Activated CD4-positive, CD25-positive, alpha-beta regulatory T cell treated with anti-CD3 and anti-CD28 coated beads, Interleukin-2, amount 50 U/mL, for 24 hours (primary cell): Measurements from ENCODE around the gene SHB.
A peak's percentile ranks its signal among the peaks of the same experiment; 100 is the strongest.
"Not testable (repeated sequence)": the region's sequence is repeated elsewhere in the genome, so short reads cannot be mapped to it uniquely, and the experiment has no call there.

Experiments used
- ATAC-seq, 2 donors: fragments of 150-1000 bp; cut with Tn5 transposase; one replicate each; pipeline ENCODE4 v1.10.0; 2021; ENCODE audit warnings: mild to moderate bottlenecking in 1 of 2, moderate library complexity in 1 of 2

Gene SHB

DNA sequence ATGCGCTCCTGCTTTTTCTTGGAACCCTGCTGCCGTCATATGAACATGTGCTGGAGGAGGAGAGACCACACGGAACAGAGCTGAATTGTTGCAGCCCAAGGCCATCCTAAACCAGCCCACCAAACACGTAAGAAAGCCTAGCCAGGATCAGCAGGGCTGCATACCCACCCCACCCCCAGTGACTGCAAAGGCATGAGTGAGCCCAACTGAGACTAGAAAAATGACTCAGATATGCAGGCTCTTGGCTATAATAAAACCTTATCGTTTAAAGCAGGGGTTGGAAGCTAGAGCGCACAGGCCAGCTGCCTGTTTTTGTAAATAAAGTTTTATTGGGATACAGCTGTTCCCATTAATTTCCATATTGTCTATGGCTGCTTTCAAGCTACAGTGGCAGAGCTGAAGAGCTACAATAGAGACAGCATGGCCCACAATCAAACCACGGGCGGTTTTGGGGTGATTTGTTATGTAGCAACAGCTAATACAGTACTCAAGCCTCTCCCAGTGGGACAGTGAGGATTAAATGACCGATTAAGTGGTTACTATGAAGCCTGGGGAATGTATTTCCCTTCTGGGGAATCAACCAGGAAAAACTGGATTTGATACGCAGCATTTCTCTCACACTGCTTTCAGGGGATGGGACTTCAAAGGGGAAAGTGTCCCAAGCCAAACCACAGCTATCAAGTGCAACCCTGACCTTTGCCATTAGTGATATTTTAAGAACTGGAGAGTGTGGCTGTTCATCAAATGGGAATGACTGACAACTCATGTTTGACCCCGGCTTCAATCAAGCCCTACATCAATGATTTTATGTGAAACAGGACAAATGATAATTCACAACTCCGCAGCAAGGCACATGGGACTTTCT lies 6.3 kb downstream of the SHB start:
- no peak for ATAC-seq

DNA sequence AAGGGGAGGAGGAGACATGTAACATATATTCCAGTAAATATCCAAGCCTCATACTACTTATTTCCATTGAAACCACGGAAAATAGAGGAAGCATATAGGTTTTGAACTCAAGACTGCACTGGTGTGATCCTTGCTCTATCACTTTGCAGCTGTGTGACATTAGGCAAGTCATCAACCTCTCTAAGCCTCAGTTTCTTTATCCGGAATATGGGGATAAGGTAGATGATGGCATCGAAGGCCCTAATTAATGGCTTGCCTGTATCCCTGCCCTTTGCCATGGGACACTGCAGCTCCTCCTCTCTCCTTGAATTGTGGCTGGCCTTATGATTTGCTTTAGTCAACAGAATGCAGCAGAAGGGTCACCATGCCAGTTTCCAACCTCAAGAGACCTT lies 6.9 kb downstream of the SHB start:
- ATAC-seq, result no peak

DNA sequence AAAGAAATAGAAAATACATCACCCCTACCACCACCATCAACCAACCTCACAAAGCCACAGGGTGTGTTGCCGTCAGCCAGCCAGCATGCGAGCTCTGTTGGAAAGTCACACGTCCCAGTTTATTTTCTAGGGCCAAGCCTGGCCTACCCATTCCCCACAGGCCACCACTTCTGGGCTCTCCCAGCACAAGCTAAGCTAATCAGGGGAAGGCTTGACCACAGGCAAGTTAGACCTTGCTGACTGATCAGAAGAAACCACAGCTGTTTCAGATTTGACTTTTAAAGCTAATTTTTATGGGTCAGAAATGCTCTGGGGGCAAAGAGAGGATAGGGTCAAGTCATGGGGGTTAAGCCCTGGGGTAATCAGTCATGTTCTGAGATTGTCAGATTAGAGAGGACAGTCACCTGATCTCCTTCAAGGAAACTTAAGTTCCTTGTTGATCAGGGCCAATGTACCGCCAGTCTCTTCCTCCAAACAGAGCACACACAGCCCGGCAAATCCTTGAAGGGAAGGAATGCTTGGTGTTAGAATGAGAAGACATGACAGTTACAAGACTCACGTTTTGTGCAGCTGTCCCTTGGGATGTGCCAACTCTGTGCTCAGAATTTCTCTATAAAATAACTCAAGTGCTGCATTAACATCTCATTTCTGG lies 7.6 kb downstream of the SHB start:
- ATAC-seq, result peak in 1 of 2 donors; percentile 28

DNA sequence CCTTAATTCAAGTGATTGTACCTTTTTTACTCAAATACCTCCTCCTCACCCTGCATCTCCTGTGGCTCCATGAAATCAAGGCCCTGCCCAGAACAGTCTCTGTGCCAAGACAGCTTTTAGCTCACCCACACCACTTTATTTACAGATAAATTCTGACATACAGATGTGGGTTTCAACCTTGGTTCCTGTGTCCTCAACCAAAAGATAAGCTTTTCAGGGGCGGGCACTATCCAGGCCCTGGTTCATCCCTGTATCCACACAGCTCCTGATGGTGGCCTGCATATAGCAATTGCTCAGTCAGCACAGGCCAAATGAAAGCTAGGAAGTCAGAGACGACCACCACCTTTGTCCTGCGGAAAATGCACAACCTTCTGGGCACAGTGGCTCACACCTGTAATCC lies 8.3 kb downstream of the SHB start:
- ATAC-seq, result no peak

DNA sequence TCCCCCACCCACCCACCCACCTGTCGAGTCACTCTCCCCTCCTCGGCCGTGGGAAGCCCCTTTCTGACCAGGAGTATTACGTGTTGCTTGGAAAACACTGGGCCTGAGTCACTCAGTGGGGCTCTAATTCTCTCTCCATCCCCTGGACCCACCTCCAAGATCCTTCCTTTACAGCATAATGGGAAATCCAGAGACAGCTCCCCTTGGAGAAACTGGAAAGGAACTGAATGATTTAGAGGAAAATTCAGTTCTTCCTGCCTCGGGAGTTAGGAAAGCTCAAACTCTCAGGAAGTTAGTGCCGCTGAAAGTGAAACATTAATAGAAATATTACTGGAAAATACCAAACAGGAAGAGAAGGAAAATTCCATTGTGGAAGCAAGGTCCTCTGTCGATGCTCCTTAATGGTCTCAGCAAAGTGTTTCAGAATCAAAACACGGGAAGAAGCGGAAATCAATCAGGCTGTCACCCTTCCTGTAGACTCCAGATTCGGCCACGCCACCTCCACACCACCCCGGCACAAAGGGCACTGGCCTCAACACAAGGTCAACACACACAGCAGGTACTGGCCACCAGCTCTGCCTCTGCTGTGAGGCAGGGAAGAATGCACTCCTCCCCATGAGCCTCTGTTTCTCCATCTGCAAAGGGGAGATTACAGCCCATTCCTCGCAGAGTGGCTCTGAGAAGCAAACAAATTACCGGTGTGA lies 9.6 kb downstream of the SHB start:
- ATAC-seq, result no peak

DNA sequence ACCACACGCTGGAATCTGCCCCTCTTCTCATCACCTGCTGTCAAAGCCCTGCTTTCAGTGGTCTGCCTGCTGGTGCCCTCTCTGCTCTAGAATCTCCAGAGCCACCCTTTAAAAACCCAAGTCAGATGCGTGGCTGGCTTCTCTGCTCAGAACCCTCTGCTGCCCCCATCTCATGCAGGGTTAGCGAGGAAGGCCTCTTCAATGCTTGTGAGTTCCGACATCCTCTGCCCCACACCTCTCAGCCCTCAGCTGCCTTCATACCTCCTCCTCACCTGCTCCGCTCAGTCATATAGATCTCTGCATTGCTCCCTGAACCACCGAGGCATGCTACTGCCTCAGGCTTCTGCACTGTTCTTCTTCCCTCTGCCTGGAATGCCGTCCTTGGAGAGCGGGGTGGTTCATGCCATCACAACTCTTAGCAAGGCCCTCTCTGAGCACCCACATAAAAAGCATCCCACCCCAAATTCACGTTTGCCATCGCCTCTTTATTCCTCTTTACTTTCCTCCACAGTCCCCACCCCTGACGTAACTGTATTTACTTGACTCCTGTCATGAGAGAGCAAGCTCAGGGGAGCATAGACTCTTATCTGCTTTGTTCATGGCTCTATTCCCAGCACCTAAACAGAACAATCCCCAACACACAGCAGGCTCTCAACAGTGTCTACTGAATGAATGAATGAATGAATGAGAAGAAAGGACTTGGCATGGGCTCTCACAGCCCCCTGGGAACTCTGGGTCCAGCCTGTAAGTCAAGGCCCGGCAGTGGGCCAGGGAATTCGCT lies 10.4 kb downstream of the SHB start:
- no peak for ATAC-seq

DNA sequence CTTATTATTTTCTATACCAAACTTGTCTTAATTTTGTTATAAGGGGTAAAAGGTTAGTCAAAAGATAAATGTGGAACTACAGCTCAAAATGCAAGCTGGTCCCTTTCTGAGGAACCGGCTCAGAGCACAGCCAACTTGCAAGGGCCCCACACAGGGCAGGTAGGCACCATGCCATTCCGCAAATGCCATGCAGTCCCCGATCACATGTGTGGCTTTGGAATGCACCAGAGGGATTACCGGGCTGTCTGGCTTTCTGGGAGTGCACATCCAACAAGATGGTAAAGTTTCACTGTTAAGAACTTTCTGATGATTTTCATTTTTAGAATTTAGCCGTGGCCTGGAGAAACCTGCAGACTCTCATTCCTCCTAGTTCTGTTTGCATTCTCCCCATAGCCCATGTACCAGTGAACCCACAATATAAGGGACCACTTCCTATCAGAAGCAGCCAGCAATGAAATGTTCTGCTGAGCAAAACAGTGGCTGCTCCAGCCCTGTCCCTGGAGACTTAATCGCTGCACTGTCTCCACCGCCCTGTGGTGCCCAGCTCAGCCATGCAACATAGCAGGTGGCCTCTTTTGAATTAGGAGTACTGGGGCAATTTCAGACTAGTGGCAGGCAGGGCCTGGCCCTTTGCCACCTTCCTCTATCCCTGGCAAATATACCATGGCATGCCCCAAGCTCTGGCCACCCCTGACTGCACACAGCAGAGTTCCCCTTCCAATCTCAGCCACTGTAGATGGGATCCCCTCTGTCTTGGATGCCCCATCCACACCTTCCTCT lies 11.4 kb downstream of the SHB start:
- peak in 1 of 2 donors; percentile 25 for ATAC-seq

DNA sequence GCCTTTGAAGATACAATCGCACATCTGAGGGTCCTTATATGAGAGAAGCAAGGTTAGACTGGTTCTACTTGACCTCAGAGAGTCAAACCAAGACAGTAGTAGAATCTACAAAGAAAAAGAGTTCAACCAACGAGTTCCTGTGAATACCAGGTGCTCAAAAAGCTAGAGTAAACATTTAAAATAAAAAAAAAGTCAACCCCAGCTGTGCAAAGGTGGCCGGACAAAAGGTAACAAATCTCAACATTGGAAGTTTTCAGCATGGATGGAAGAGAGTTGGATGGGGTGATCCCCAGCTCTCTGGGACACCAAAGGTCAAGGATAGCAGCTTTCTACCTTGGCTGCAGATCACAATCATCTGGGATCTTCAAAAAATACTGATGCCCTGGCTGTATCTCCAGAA lies 14.4 kb downstream of the SHB start:
- no peak for ATAC-seq

DNA sequence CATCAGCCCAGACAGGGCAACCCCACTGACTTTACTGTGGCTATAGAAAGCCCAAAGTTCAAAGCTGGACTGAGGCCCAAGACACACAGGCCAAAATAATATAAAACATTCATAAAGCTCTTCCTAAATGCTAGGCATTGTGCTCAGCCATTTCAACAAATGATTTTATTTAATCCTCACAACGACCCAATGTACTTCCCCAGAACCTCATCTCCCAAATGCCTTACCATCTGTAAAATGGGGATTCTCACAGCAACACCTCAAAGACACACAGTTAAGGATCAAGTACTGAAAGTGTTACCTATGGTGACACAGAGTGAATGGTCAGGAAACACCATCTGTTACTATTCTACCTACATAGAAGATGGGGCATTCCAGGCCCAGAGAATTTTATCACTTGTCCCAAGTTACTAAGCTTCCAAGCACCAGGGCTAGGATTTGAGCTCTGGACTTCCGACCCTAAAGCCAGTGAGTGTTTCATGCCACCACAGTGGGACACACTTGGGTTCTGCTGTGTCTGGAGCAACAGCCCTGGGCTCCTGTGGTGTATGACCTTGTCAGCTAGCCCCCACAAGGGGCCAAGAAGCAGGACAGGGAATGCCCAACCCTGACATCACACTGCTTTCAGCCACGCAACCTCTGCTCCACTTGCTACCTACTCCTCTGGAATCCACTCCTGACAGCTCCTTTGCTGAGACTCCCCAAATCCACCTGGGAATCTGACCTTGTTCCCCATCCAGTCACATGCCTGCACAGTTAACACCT lies 15.1 kb downstream of the SHB start:
- ATAC-seq, result no peak

DNA sequence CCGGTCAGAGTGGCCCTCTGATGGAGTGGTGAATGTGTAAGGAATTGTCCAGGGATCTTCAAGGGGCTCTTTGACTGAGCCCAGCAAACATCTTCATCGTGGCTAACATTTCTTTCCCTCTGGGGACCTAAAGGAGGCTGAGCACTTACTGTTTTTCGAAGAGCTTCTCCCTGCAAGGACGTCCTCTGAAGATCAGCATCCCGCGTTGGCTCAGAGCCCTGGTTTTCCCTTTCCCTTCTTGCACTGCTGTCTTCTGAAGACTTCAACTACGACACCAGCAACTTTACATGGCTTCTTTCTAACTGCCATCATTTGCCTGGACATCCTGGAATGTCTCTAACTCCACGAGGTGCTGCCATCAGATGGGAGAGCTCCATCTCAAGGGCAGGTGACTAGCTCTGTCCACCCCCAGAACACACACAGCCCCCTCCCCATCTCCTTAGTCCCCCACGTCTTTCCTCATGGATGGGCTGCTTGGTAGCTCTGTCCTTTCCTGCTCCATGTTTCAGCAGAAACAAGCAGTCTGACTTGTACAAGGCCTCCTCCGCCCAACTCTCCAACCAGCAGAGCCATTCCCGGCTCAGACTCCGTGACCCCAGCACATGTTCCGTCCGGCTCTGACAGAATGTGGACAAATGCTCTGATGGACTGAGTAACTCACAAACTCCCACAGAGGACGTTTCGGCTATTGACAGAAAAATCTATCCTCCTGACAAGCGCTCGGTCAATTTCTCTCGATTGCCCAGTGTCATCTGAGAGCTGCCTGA lies 17.1 kb downstream of the SHB start:
- no peak for ATAC-seq

DNA sequence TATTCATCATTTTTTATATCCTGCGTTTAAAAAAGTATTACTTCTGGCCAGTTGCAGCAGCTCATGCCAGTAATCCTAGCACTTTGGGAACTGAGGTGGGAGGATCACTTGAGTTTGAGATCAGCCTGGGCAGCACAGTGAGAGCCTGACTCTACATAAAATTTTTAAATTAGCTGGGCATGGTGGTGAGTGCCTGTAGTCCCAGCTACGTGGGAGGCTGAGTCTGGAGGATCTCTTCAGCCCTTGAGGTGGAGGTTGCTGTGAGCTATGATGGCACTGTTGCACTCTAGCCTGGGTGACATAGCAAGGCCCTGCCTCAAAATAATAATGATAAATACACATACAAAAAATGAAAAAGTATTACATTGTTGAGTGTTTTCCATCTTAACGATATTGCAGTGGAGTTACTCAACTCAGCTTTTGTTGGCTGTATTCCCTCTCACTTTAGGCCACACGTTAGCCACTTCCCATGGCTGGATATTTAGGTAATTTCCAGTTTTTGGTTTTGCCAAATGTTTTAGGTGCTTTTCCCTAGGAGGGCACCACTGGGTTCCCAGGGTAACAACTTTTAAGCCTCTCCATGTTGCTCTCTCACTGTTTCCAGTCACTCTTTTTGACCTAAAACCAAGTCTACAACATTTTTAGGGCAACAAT lies 20.6 kb downstream of the SHB start:
- no peak for ATAC-seq

DNA sequence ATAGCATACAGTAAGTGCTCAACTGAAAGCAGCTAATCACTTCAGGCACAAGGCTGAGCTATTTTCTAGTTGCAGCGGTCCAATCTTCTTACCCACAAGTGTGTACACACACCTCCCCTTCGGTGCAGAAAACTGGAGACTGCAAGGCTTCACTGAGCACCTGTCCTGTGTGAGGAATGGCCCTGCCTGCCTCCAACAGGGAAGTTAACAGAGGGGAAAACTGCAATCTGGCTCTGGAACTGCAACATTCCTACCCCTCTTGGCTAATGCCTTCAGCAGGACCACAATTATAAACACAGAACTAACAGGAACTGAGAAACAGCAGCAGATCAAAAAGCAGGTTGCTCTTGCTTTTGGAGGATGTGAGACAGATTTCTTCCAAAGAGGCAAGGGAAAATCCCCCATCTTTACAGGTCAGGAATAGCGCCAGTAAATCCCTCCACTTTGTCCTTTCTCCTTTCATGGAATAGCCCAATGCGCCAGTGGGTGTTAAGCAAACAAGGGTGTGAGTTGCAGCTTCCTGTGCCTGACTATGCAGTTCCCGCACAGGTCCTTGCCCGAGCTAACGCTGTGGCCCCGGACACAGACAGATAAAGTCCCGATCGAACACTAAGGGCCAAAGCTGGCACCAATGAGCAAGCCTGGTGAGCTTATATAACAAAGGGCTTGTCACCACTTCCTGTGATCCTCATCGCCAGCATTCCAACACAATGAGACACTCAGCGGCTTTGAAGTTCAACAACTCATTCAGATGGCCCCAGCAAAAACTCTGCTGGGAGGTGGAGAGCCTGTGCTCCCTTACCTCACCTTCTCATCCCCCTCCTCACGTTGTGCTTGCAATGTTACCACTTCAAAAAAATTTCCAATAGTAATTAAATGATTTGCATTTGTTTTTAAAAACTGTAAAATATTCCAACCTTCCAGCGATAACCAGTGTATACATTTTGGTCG lies 21.5 kb downstream of the SHB start:
- ATAC-seq, result no peak

DNA sequence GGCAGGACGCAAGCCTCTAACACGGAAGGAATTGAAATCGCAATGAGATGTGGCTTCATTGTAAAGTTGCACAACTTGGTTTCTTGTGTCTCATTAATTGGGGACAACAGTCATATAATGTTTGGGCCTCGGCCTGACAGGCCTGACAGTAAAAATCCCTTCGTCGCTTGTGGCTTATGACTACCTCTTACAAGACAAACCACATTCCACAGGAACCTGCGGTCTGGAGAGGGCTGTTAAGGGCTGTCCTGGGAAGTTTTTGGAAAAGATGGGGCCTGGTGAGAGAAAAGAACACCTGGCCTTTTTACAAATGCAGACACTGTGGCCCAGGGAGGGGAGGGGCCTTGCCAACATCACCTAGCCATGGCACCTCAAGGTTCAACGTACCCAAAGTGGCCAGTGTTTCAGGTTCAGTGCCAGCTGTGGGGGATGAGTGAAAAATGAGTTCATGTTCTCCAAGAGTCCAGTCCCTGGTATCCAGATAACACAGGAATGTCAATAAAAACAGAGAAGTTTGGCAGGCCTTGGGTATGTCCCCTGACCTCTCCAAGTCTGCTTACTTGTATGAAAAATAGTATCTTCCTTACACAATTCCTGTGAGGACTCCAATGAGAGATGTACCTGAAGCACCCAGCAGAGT lies 22.2 kb downstream of the SHB start:
- ATAC-seq, result no peak

DNA sequence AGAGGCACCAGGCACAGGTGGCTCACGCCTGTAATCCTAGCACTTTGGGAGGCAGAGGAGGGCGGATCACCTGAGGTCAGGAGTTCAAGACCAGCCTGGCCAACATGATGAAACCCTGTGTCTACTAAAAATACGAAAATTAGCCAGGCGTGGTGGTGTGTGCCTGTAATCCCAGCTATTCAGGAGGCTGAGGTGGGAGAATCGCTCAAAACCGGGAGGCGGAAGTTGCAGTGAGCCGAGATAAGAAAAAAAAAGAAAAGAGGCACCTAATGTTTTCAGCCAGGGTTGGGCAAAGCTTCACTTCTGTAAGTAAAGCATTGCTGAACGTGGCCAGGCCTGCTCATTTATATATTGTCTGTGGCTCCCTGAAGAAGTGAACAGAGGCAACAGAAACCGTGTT lies 23.1 kb downstream of the SHB start:
- not testable (repeated sequence) for ATAC-seq

DNA sequence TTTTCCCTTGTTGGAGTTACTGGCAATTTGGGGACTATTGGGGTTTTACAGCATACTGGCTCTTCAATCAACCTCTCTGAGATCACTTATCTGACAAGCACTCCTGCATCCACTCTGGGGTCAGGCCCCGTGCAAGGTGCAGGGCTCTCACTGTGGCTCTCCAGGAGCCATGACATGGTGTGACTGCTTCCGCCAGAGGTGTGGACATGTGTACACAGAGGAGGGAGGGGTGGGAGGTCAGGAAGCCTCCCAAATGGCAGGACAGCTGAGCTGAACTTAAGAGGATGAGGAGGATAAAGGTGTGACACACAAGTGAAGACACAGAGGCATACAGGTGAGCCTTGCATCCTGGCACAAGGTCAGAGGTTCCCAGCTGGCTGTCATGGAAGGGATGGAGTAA lies 24.3 kb downstream of the SHB start:
- no peak for ATAC-seq

DNA sequence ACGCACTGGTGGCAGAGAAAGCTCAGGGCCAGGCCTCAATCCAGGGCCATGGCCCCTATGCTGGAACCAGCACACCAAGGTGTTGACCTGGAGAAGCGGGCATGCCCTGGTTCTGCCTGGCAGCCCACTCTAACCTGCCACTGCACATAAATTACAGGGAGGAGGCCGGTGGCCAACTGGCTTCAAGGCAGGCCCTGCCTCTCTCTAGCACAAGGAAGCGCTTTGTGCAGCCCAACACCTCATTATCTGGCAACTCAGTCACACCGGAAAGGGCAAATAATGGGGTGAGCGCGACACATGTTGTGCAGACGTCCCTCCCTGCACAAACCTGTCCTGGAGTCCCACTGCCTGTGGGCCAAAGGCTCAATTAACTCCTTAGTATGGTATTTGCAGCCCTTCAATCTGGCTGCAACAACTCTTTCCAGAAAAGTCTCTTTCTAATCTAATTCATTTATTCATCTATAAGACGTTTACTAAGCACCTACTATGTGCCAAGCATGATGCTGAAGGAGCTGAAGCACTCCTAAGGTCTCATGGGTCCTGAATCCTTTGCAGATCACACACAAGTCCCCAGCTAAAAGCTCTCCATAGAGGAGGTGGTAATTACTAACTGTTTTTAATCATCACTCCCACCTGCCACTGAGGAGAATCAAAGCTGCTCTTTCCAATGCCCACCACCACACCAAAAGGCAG lies 24.9 kb downstream of the SHB start:
- no peak for ATAC-seq

DNA sequence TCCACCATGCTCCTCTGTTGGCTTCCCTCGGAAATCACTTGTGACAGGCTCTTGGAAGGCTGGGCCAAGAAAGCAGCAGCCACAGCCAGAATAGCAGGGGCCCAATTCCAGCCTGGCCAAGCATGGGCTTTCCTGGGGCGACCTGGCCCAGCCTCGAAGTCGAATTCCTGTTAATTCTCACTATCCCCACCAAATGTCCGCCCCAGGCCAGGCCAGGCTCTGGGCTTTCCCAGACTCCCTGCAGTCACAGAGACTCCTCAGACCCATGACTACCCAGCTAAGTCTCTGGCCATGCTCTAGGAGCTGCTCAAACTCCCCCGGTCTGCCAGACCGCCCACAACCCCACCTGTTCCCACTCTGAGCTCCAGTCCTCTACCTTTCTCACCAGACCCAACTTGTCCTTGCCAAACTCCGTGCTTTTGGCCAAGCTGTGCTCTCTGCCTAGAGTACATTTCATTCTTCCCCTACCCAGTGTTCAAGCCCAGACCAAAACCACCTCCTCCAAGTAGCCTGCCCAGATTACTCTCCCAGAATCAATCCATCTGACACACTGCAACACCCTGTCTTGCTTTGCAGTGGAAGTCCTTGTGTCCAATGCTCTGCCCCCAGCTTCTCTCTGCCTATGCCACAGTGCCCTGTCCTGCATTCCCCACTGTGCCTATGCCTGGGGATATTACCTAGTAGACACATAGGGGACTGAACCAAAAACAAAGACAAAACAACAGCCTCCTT lies 26.2 kb downstream of the SHB start:
- ATAC-seq, result no peak
